Measurements from ENCODE around the gene ADGRA3.
"Not testable (repeated sequence)": the region's sequence is repeated elsewhere in the genome, so short reads cannot be mapped to it uniquely, and the experiment has no call there.

ADGRA3 gene

GRCh38 chr4:22430626-22431025, 85.2 kb downstream of the ADGRA3 start:
- DNase-seq, result no peak

GRCh38 chr4:22428441-22428840, 87.4 kb downstream of the ADGRA3 start:
- DNase-seq, result no peak

GRCh38 chr4:22427675-22428074, 88.2 kb downstream of the ADGRA3 start:
- no peak for DNase-seq

- DNase-seq, result no peak
Observed at GRCh38 chr4:22420291-22420690, 95.6 kb downstream of the ADGRA3 start.

- no peak for DNase-seq
Observed at GRCh38 chr4:22417408-22417807, 98.5 kb downstream of the ADGRA3 start.

GRCh38 chr4:22416403-22416802, 99.5 kb downstream of the ADGRA3 start:
- DNase-seq, result no peak

GRCh38 chr4:22414833-22415232, 101.0 kb downstream of the ADGRA3 start:
- DNase-seq, result no peak

- no peak for DNase-seq
Observed at GRCh38 chr4:22413471-22413870, 102.4 kb downstream of the ADGRA3 start.

- DNase-seq, result no peak
Observed at GRCh38 chr4:22412013-22412412, 103.9 kb downstream of the ADGRA3 start.

- no peak for DNase-seq
Observed at GRCh38 chr4:22410645-22411247, 105.1 kb downstream of the ADGRA3 start.

- DNase-seq, result no peak
Observed at GRCh38 chr4:22408474-22408873, 107.4 kb downstream of the ADGRA3 start.

- no peak for DNase-seq
Observed at GRCh38 chr4:22407361-22407760, 108.5 kb downstream of the ADGRA3 start.

- no peak for DNase-seq
Observed at GRCh38 chr4:22398671-22399070, 117.2 kb downstream of the ADGRA3 start.

GRCh38 chr4:22391551-22391950, 124.3 kb downstream of the ADGRA3 start:
- DNase-seq, result no peak

- DNase-seq, result no peak
Observed at GRCh38 chr4:22389240-22389870, 126.5 kb downstream of the ADGRA3 start.

- no peak for DNase-seq
Observed at GRCh38 chr4:22385611-22386011, 130.3 kb downstream of the ADGRA3 start.

- no peak for DNase-seq
Observed at GRCh38 chr4:22384154-22384553, 131.7 kb downstream of the ADGRA3 start.

GRCh38 chr4:22382216-22382615, 133.7 kb downstream of the ADGRA3 start:
- DNase-seq, result not testable (repeated sequence)

GRCh38 chr4:22372986-22373385, 142.9 kb downstream of the ADGRA3 start:
- no peak for DNase-seq

GRCh38 chr4:22369901-22370562, 145.8 kb downstream of the ADGRA3 start:
- no peak for DNase-seq

GRCh38 chr4:22363787-22364186, 152.1 kb downstream of the ADGRA3 start:
- DNase-seq, result no peak

- DNase-seq, result no peak
Observed at GRCh38 chr4:22363036-22363435, 152.8 kb downstream of the ADGRA3 start.

GRCh38 chr4:22356987-22357596, 158.8 kb downstream of the ADGRA3 start:
- no peak for DNase-seq

- no peak for DNase-seq
Observed at GRCh38 chr4:22348410-22348809, 167.5 kb downstream of the ADGRA3 start.

All from activated effector memory CD4-positive, alpha-beta T cell treated with anti-CD3 and anti-CD28 coated beads, Interleukin-2, amount 50 U/mL, for 16 hours (primary cell).